Adrenal gland (tissue), 5 donors: ENCODE measurements around the gene PPM1F.

ENCODE experiments used
- CTCF ChIP-seq, 6 experiments: fragments of 450-650 bp in 4 of 6; fragments of 200-600 bp in 2 of 6; sonication (generic) in 1 of 6; IDR thresholded peaks; 1 replicate in 5 of 6; 2 replicates in 1 of 6; pipeline versions ENCODE4 v1.5.1 to v1.8.0; 2016 to 2021; ENCODE audit warnings: antibody characterized with exemption in 6 of 6, mild to moderate bottlenecking in 2 of 6, moderate library complexity in 1 of 6
- POLR2A ChIP-seq, 2 donors: fragments of 450-650 bp; IDR thresholded peaks; one replicate each; pipeline ENCODE4 v1.6.1; 2017; ENCODE audit warnings: antibody characterized with exemption in 2 of 2, mild to moderate bottlenecking in 2 of 2, moderate library complexity in 1 of 2
- donor health status: DM: no; HTN: no; CAD: no.

GRCh38 chr22:21970800-21971617, 18.4 kb upstream of the PPM1F start:
- TF ChIP-seq CTCF (IDR thresholded peaks at IDR 0.05) (no peak), POLR2A (IDR thresholded peaks at IDR 0.05) (no peak)
